Liver (tissue), 9 donors: ENCODE data around the gene PIGA. TPM values are rescaled to one million over a fixed set of nuclear protein-coding genes. Genes with fewer than 3 reads are reported as not detected.

Experiments
- DNase-seq: peaks from one replicate; pipeline ENCODE4 v3.0.0-alpha.2; 2017; ENCODE audit warnings: low spot score
- H3K27ac ChIP-seq, 2 donors: one replicate each; pipeline ENCODE4 v1.7.0; 2013; ENCODE audit warnings: inconsistent platforms in 2 of 2, low read length in 2 of 2, control low read depth in 1 of 2, low read depth in 1 of 2, mild to moderate bottlenecking in 1 of 2
- H3K27me3 ChIP-seq, 4 donors: one replicate each; pipeline versions ENCODE4 v1.6.1 to v1.7.0; 2013; ENCODE audit warnings: low read length in 3 of 4, inconsistent platforms in 1 of 4, mild to moderate bottlenecking in 1 of 4, moderate library complexity in 1 of 4; ENCODE audit not compliant: control insufficient read depth in 4 of 4, insufficient read depth in 4 of 4
- H3K36me3 ChIP-seq, 4 donors: one replicate each; pipeline versions ENCODE4 v1.6.1 to v1.7.0; 2013; ENCODE audit warnings: low read length in 3 of 4, mild to moderate bottlenecking in 3 of 4, low read depth in 1 of 4, moderate library complexity in 1 of 4; ENCODE audit not compliant: control insufficient read depth in 4 of 4, insufficient read depth in 3 of 4
- H3K4me1 ChIP-seq, 4 donors: one replicate each; pipeline versions ENCODE4 v1.6.1 to v1.7.0; 2013; ENCODE audit warnings: low read length in 3 of 4, mild to moderate bottlenecking in 3 of 4, moderate library complexity in 1 of 4; ENCODE audit not compliant: control insufficient read depth in 4 of 4, insufficient read depth in 4 of 4
- H3K4me3 ChIP-seq, 3 donors: one replicate each; pipeline versions ENCODE4 v1.6.1 to v1.7.0; 2013; ENCODE audit warnings: low read length in 3 of 3, control low read depth in 1 of 3, low read depth in 1 of 3, mild to moderate bottlenecking in 1 of 3
- H3K9ac ChIP-seq, 2 donors: one replicate each; pipeline ENCODE4 v1.7.0; 2013; ENCODE audit warnings: low read length in 2 of 2, mild to moderate bottlenecking in 2 of 2, moderate library complexity in 2 of 2, control low read depth in 1 of 2, low read depth in 1 of 2
- H3K9me3 ChIP-seq, 4 donors: one replicate each; pipeline versions ENCODE4 v1.6.1 to v1.7.0; 2013; ENCODE audit warnings: low read length in 3 of 4; ENCODE audit not compliant: control insufficient read depth in 4 of 4
- CTCF ChIP-seq: fragments of 150-350 bp; IDR thresholded peaks from 2 replicates; pipeline ENCODE4 v1.5.1; 2017; ENCODE audit warnings: improper control_type of control experiment, low read depth, low read length; ENCODE audit not compliant: missing input control
- EGR1 ChIP-seq, 2 donors: IDR thresholded peaks; 2 replicates each; pipeline ENCODE4 v1.6.1; 2016 to 2018; ENCODE audit warnings: antibody characterized with exemption in 2 of 2, low read depth in 2 of 2
- FOXA1 ChIP-seq: IDR thresholded peaks from 2 replicates; pipeline ENCODE4 v1.6.1; 2016; ENCODE audit warnings: antibody characterized with exemption
- FOXA2 ChIP-seq: IDR thresholded peaks from 2 replicates; pipeline ENCODE4 v1.6.1; 2016; ENCODE audit warnings: antibody characterized with exemption
- GABPA ChIP-seq, 2 donors: IDR thresholded peaks in 1 of 2; conservative IDR thresholded peaks in 1 of 2; 2 replicates each; pipeline ENCODE4 v1.6.1; 2016; ENCODE audit warnings: antibody characterized with exemption in 2 of 2, mild to moderate bottlenecking in 1 of 2, moderate library complexity in 1 of 2
- HNF4A ChIP-seq, 2 donors: conservative IDR thresholded peaks; 2 replicates each; pipeline ENCODE4 v1.6.1; 2016; ENCODE audit warnings: antibody characterized with exemption in 2 of 2, mild to moderate bottlenecking in 2 of 2
- HNF4G ChIP-seq: IDR thresholded peaks from 2 replicates; pipeline ENCODE4 v1.6.1; 2016; ENCODE audit warnings: antibody characterized with exemption
- JUND ChIP-seq, 2 donors: IDR thresholded peaks; 2 replicates each; pipeline ENCODE4 v1.6.1; 2016; ENCODE audit warnings: antibody characterized with exemption in 2 of 2
- MAX ChIP-seq: IDR thresholded peaks from 2 replicates; pipeline ENCODE4 v1.6.1; 2016; ENCODE audit warnings: antibody characterized with exemption
- NR2F2 ChIP-seq: IDR thresholded peaks from 2 replicates; pipeline ENCODE4 v1.6.1; 2016; ENCODE audit warnings: antibody characterized with exemption
- RAD21 ChIP-seq, 2 donors: IDR thresholded peaks; 2 replicates each; pipeline ENCODE4 v1.6.1; 2016; ENCODE audit warnings: antibody characterized with exemption in 2 of 2, mild to moderate bottlenecking in 2 of 2
- REST ChIP-seq: IDR thresholded peaks from 2 replicates; pipeline ENCODE4 v1.6.1; 2016; ENCODE audit warnings: antibody characterized with exemption, mild to moderate bottlenecking
- RXRA ChIP-seq, 2 donors: IDR thresholded peaks; 2 replicates each; pipeline ENCODE4 v1.6.1; 2017 to 2018; ENCODE audit warnings: antibody characterized with exemption in 2 of 2, mild to moderate bottlenecking in 1 of 2
- SP1 ChIP-seq: IDR thresholded peaks from 2 replicates; pipeline ENCODE4 v1.6.1; 2018; ENCODE audit warnings: antibody characterized with exemption, mild to moderate bottlenecking
- TAF1 ChIP-seq: conservative IDR thresholded peaks from 2 replicates; pipeline ENCODE4 v1.6.1; 2016; ENCODE audit warnings: antibody characterized with exemption, mild to moderate bottlenecking
- YY1 ChIP-seq: IDR thresholded peaks from 2 replicates; pipeline ENCODE4 v1.6.1; 2016; ENCODE audit warnings: antibody characterized with exemption, mild to moderate bottlenecking
- ZBTB33 ChIP-seq: IDR thresholded peaks from 2 replicates; pipeline ENCODE4 v1.6.1; 2016; ENCODE audit warnings: antibody characterized with exemption
- WGBS: extraction: QIAGEN DNeasy Blood & Tissue Kit; methylation state at CpG from one replicate; pipeline ENCODE4 v1.1.7; 2013; 5-methylcytosine and 5-hydroxymethylcytosine counted together
- polyA plus RNA-seq, 2 donors: library from polyadenylated mRNA; stranded (reverse) in 1 of 2; unstranded in 1 of 2; fragments of 200-250 nt in 1 of 2; fragments of >200 nt in 1 of 2; fragmentation: Nextera tagmentation in 1 of 2; extraction: Ambion mirVana in 1 of 2; gene quantifications; one replicate each; pipeline versions ENCODE4 v1.2.1 to v1.2.3, GENCODE V29; 2013 to 2015
- total RNA-seq, 2 donors: library from RNA; depleted of rRNA; stranded (reverse); fragments of >200 nt; gene quantifications; one replicate each; pipeline ENCODE4 v1.2.3, GENCODE V29; 2014
- donor health status: healthy.
- donor health status: healthy.
- donor health status: healthy.
- donor health status: healthy.
- donor health status: healthy.

PIGA gene
- total and polyA plus RNA-seq, 4 donors = 3.0 to 8.7 (median 5.6) TPM

- 88% methylated on average over 8 of the region's 8 CpGs for WGBS
- H3K9me3 ChIP-seq = no peaks in the 10 kb centered on the region
- peak in 1 of 2 donors; percentile 68 for TF ChIP-seq RAD21 (IDR thresholded peaks at IDR 0.05)
- no peak for TF ChIP-seq YY1
- peak; percentile 2 for TF ChIP-seq CTCF
- no peak overlapping the region for H3K27ac ChIP-seq
- no peak overlapping the region for H3K4me3 ChIP-seq
- no peaks in the 10 kb centered on the region for H3K27me3 ChIP-seq
- peaks cover 0 to 9% (median 0%) of the 10 kb centered on the region in 4 donors for H3K4me1 ChIP-seq
- DNase-seq = no peak
- H3K9ac ChIP-seq = no peak overlapping the region
- H3K36me3 ChIP-seq = no peaks in the 10 kb centered on the region
Measured at GRCh38 chrX:15382813-15383212, 47.5 kb upstream of the PIGA start.

- H3K9me3 ChIP-seq = peaks cover 0 to 4% (median 2%) of the 10 kb centered on the region in 4 donors
- WGBS = 98% methylated on average over 1 of the region's 1 CpG
Measured at GRCh38 chrX:15376956-15377355, 41.6 kb upstream of the PIGA start.

GRCh38 chrX:15373976-15374375, 38.7 kb upstream of the PIGA start:
- WGBS = 94% methylated on average over 3 of the region's 3 CpGs
- no peaks in the 10 kb centered on the region for H3K36me3 ChIP-seq
- TF ChIP-seq JUND (IDR thresholded peaks at IDR 0.05) (no peak), FOXA1 (no peak), NR2F2 (no peak), REST (no peak), TAF1 (no peak), HNF4G (no peak), ZBTB33 (no peak), GABPA (IDR thresholded peaks at IDR 0.05 in 1 of 2, conservative IDR thresholded peaks at IDR 0.05 in 1 of 2) (no peak), SP1 (no peak), FOXA2 (no peak), HNF4A (conservative IDR thresholded peaks at IDR 0.05) (no peak)

More at GRCh38 chrX:15376956-15377355, 41.6 kb upstream of the PIGA start:
- H3K27me3 ChIP-seq = no peaks in the 10 kb centered on the region
- DNase-seq = no peak
- H3K27ac ChIP-seq = no peak overlapping the region
- no peaks in the 10 kb centered on the region for H3K4me1 ChIP-seq
- H3K36me3 ChIP-seq = no peaks in the 10 kb centered on the region
- no peak overlapping the region for H3K9ac ChIP-seq
- TF ChIP-seq EGR1 (IDR thresholded peaks at IDR 0.05; ENCODE audit: low read depth in 2 of 2) (no peak), CTCF (no peak), MAX (no peak), JUND (IDR thresholded peaks at IDR 0.05) (no peak), NR2F2 (no peak), TAF1 (no peak), FOXA1 (no peak), RXRA (IDR thresholded peaks at IDR 0.05) (no peak)
- H3K4me3 ChIP-seq = no peak overlapping the region

More at GRCh38 chrX:15373976-15374375, 38.7 kb upstream of the PIGA start:
- Histone ChIP-seq H3K4me3 (no peak overlapping the region), H3K9ac (no peak overlapping the region), H3K4me1 (no peaks in the 10 kb centered on the region), H3K27me3 (no peaks in the 10 kb centered on the region), H3K9me3 (peaks cover 0 to 4% (median 2%) of the 10 kb centered on the region in 4 donors), H3K27ac (no peak overlapping the region)
- no peak for DNase-seq
